H1 (cell line): ENCODE results near the gene PID1. TPM values are rescaled to one million over a fixed set of nuclear protein-coding genes. Genes with fewer than 3 reads are reported as not detected.

Experiments used
- CTCF ChIA-PET: fragments of 300-600 bp; sonication (Branson Sonifier 250); formaldehyde crosslinking; loops from one replicate; lab custom pipeline; 2021; ENCODE audit not compliant: partially characterized antibody; lab: Charles Lee
- POLR2A ChIA-PET: fragments of 300-600 bp; sonication (Branson Sonifier 250); formaldehyde crosslinking; loops from one replicate; lab custom pipeline; 2021; ENCODE audit warnings: inconsistent platforms; ENCODE audit not compliant: partially characterized antibody; lab: Charles Lee
- DNase-seq, 2 experiments: peaks; one replicate each; pipeline versions ENCODE4 v3.0.0 to v3.0.0-alpha.2; 2010 to 2022; ENCODE audit warnings: low spot score in 2 of 2, low read depth in 1 of 2, mixed read lengths in 1 of 2
- FAIRE-seq: peaks from 2 replicates; lab custom pipeline; 2011; peaks lifted over from hg19 to GRCh38; lab: Jason Lieb, UNC
- H2AFZ ChIP-seq: 2 replicates; pipeline ENCODE4 v1.8.1; 2012; ENCODE audit warnings: low read length, inconsistent platforms
- H2AK5ac ChIP-seq: 2 replicates; pipeline ENCODE4 v1.6.1; 2013; ENCODE audit warnings: low read depth, low read length
- H2BK120ac ChIP-seq: replicated peaks from 2 replicates; pipeline ENCODE3; 2013; ENCODE audit warnings: low read depth, low read length, inconsistent platforms
- H2BK12ac ChIP-seq: 2 replicates; pipeline ENCODE4 v1.6.1; 2013; ENCODE audit warnings: low read depth, low read length
- H2BK15ac ChIP-seq: 2 replicates; pipeline ENCODE4 v1.6.1; 2013; ENCODE audit warnings: low read length
- H2BK20ac ChIP-seq: 2 replicates; pipeline ENCODE4 v1.6.1; 2013; ENCODE audit warnings: low read length
- H2BK5ac ChIP-seq: 2 replicates; pipeline ENCODE4 v1.6.1; 2013; ENCODE audit warnings: low read depth, low read length
- H3K14ac ChIP-seq: 2 replicates; pipeline ENCODE4 v1.6.1; 2013; ENCODE audit warnings: inconsistent platforms; ENCODE audit not compliant: insufficient read length
- H3K18ac ChIP-seq: 2 replicates; pipeline ENCODE4 v1.6.1; 2013; ENCODE audit warnings: low read length; ENCODE audit errors: extremely low read depth
- H3K23ac ChIP-seq: 2 replicates; pipeline ENCODE4 v1.6.1; 2013; ENCODE audit warnings: inconsistent platforms; ENCODE audit not compliant: insufficient read length
- H3K23me2 ChIP-seq: 2 replicates; pipeline ENCODE4 v1.6.1; 2013; ENCODE audit warnings: low read depth, low read length
- H3K27ac ChIP-seq: 2 replicates; pipeline ENCODE4 v1.6.1; 2011; ENCODE audit warnings: low read depth, low read length, inconsistent platforms
- H3K27me3 ChIP-seq, 4 experiments: replicated peaks in 1 of 4; 1 replicate in 1 of 4; 2 replicates in 3 of 4; pipeline versions ENCODE4 v1.6.1 to v1.8.1; 2011 to 2013; ENCODE audit warnings: low read length in 3 of 4, mild to moderate bottlenecking in 3 of 4, inconsistent platforms in 2 of 4, mixed read lengths in 2 of 4, moderate library complexity in 1 of 4; ENCODE audit not compliant: control insufficient read depth in 3 of 4, insufficient read depth in 3 of 4; ENCODE audit errors: extremely low read depth in 1 of 4
- H3K36me3 ChIP-seq, 4 experiments: 2 replicates each; pipeline versions ENCODE4 v1.6.1 to v1.8.1; 2011 to 2013; ENCODE audit warnings: mild to moderate bottlenecking in 4 of 4, low read length in 3 of 4, moderate library complexity in 2 of 4, control low read depth in 1 of 4, inconsistent platforms in 1 of 4; ENCODE audit not compliant: insufficient read depth in 4 of 4, control insufficient read depth in 2 of 4
- H3K4ac ChIP-seq: replicated peaks from 2 replicates; pipeline ENCODE3; 2013; ENCODE audit warnings: low read length, low read depth, mixed read lengths, inconsistent platforms; ENCODE audit not compliant: insufficient read length
- H3K4me1 ChIP-seq, 4 experiments: replicated peaks in 1 of 4; 1 replicate in 1 of 4; 2 replicates in 3 of 4; pipeline versions ENCODE4 v1.6.1 to v1.8.1; 2011 to 2013; ENCODE audit warnings: low read length in 3 of 4, inconsistent platforms in 2 of 4, mixed read lengths in 1 of 4; ENCODE audit not compliant: insufficient read depth in 4 of 4, control insufficient read depth in 3 of 4
- H3K4me2 ChIP-seq, 2 experiments: 2 replicates each; pipeline versions ENCODE4 v1.6.1 to v1.8.1; 2011 to 2013; ENCODE audit warnings: low read depth in 2 of 2, low read length in 2 of 2, control low read depth in 1 of 2, inconsistent platforms in 1 of 2, mild to moderate bottlenecking in 1 of 2; ENCODE audit not compliant: insufficient read depth in 1 of 2
- H3K4me3 ChIP-seq, 4 experiments: fragments of 200-600, 300-600 bp in 1 of 4; sonication (generic), shearing (Covaris generic), sonication (Bioruptor Twin) in 1 of 4; 2 replicates each; pipeline versions ENCODE4 v1.5.1 to v1.8.1; 2011 to 2016; ENCODE audit warnings: low read length in 4 of 4, low read depth in 3 of 4, control low read depth in 2 of 4, inconsistent platforms in 2 of 4, mild to moderate bottlenecking in 2 of 4, mixed read lengths in 1 of 4, moderate library complexity in 1 of 4; ENCODE audit not compliant: insufficient read depth in 2 of 4; ENCODE audit errors: extremely low read depth in 1 of 4
- H3K56ac ChIP-seq: replicated peaks from 2 replicates; pipeline ENCODE3; 2013; ENCODE audit warnings: low read depth, mild to moderate bottlenecking, mixed read lengths, low read length, inconsistent platforms; ENCODE audit not compliant: insufficient read length
- H3K79me1 ChIP-seq: 2 replicates; pipeline ENCODE4 v1.6.1; 2013; ENCODE audit warnings: low read depth, low read length, control low read depth
- H3K79me2 ChIP-seq, 2 experiments: 2 replicates each; pipeline versions ENCODE4 v1.6.1 to v1.8.1; 2012 to 2013; ENCODE audit warnings: low read length in 2 of 2, mild to moderate bottlenecking in 2 of 2, inconsistent platforms in 1 of 2; ENCODE audit not compliant: insufficient read depth in 2 of 2, control insufficient read depth in 1 of 2
- H3K9ac ChIP-seq, 4 experiments: replicated peaks in 1 of 4; 1 replicate in 1 of 4; 2 replicates in 3 of 4; pipeline versions ENCODE4 v1.6.1 to v1.8.1; 2011 to 2013; ENCODE audit warnings: low read depth in 3 of 4, low read length in 3 of 4, control low read depth in 2 of 4, mild to moderate bottlenecking in 2 of 4, moderate library complexity in 2 of 4, inconsistent platforms in 1 of 4; ENCODE audit errors: extremely low read depth in 1 of 4
- H3K9me3 ChIP-seq, 2 experiments: 2 replicates each; pipeline versions ENCODE4 v1.6.1 to v1.8.1; 2012 to 2013; ENCODE audit warnings: mild to moderate bottlenecking in 2 of 2, moderate library complexity in 2 of 2, control low read depth in 1 of 2, inconsistent platforms in 1 of 2, low read depth in 1 of 2, low read length in 1 of 2, mixed read lengths in 1 of 2; ENCODE audit not compliant: insufficient read depth in 2 of 2
- H4K20me1 ChIP-seq, 2 experiments: replicated peaks in 1 of 2; 2 replicates each; pipeline versions ENCODE3 to v1.8.1; 2011 to 2013; ENCODE audit warnings: inconsistent platforms in 2 of 2, low read length in 2 of 2, mild to moderate bottlenecking in 1 of 2; ENCODE audit not compliant: insufficient read depth in 2 of 2, control insufficient read depth in 1 of 2
- H4K5ac ChIP-seq: 2 replicates; pipeline ENCODE4 v1.6.1; 2013; ENCODE audit warnings: low read length, low read depth, mixed read lengths, inconsistent platforms; ENCODE audit not compliant: insufficient read length
- H4K8ac ChIP-seq: 2 replicates; pipeline ENCODE4 v1.8.0; 2013; ENCODE audit warnings: mild to moderate bottlenecking, moderate library complexity, low read length, inconsistent platforms; ENCODE audit not compliant: insufficient read depth; ENCODE audit errors: extremely low read depth
- H4K91ac ChIP-seq: replicated peaks from 2 replicates; pipeline ENCODE3; 2013; ENCODE audit warnings: low read length, mixed read lengths, inconsistent platforms; ENCODE audit not compliant: insufficient read length
- ASH2L ChIP-seq: fragments of 200-600, 300-600 bp; sonication (generic); IDR thresholded peaks from one replicate; pipeline ENCODE4 v1.7.1; 2017; ENCODE audit warnings: low read length
- MAX ChIP-seq: IDR thresholded peaks from 2 replicates; pipeline ENCODE4 v1.6.1; 2012; ENCODE audit warnings: inconsistent platforms
- SIRT6 ChIP-seq: IDR thresholded peaks from one replicate; pipeline ENCODE4 v1.7.1; 2012; ENCODE audit warnings: low read length, inconsistent platforms
- SP1 ChIP-seq: IDR thresholded peaks from 2 replicates; pipeline ENCODE4 v1.6.1; 2011; ENCODE audit warnings: low read depth, low read length
- TBP ChIP-seq: IDR thresholded peaks from 2 replicates; pipeline ENCODE4 v1.6.1; 2011; ENCODE audit warnings: low read depth, low read length, improper control_type of control experiment
- WGBS, 2 experiments: shearing (Covaris generic) in 1 of 2; methylation state at CpG; one replicate each; pipeline versions ENCODE4 v1.1.6 to v1.1.7; 2013 to 2015; ENCODE audit warnings: low lambda C conversion rate in 2 of 2, mixed read lengths in 2 of 2, inconsistent platforms in 1 of 2, low coverage in 1 of 2, missing lambda C conversion rate in 1 of 2; ENCODE audit not compliant: insufficient replicate concordance in 2 of 2, insufficient coverage in 1 of 2, insufficient read length in 1 of 2; ENCODE audit errors: extremely low coverage in 1 of 2, missing lambda C conversion rate in 1 of 2; 5-methylcytosine and 5-hydroxymethylcytosine counted together
- polyA plus RNA-seq, 7 experiments: library from polyadenylated mRNA; depleted of rRNA in 3 of 7; stranded (reverse) in 5 of 7; unstranded in 2 of 7; fragments of >200 nt in 5 of 7; fragments of 200-250 nt in 2 of 7; gene quantifications; 1 replicate in 5 of 7; 2 replicates in 1 of 7; 4 replicates in 1 of 7; pipeline versions ENCODE4 v1.2.1 to v1.2.3, GENCODE V29; 2011 to 2013; ENCODE audit warnings: missing spikeins in 2 of 7, mixed read lengths in 2 of 7
- total RNA-seq: library from RNA; stranded (reverse); fragmentation: NEBNext Ultra II Directional; extraction: Animal tissue kit (Norgen Biotek cat#: 25700); gene quantifications from 2 replicates; pipeline ENCODE4 v1.2.1, GENCODE V29; 2021
- TF ChIP-seq, protein P1 (sequence below), 3 experiments: IDR thresholded peaks; 1 replicate in 2 of 3; 2 replicates in 1 of 3; pipeline versions ENCODE4 v1.5.1 to v1.6.1; 2011; ENCODE audit warnings: low read length in 3 of 3, mild to moderate bottlenecking in 3 of 3, inconsistent platforms in 2 of 3, low read depth in 1 of 3, moderate library complexity in 1 of 3; ENCODE audit not compliant: insufficient read depth in 1 of 3; ENCODE audit errors: control extremely low read depth in 1 of 3

The PID1 gene
- total and polyA plus RNA-seq, 2 of the 8 experiments (the other 6 are each of a cell fraction or from before 2014, with no cell fraction given) = 1.5 to 3.3 TPM

- Histone ChIP-seq H4K20me1 (no peaks in the 10 kb centered on the region), H3K36me3 (no peaks in the 10 kb centered on the region), H2AFZ (no peak overlapping the region), H2BK5ac (no peak overlapping the region), H3K79me1 (no peaks in the 10 kb centered on the region), H3K4ac (no peak overlapping the region), H3K56ac (no peak overlapping the region), H3K4me2 (no peak overlapping the region), H2BK20ac (no peak overlapping the region), H3K14ac (no peak overlapping the region), H4K91ac (no peak overlapping the region), H2BK15ac (no peak overlapping the region), H2BK120ac (no peak overlapping the region), H3K18ac (no peak overlapping the region), H3K9ac (no peak overlapping the region), H2AK5ac (no peak overlapping the region), H3K23ac (no peak overlapping the region), H2BK12ac (no peak overlapping the region), H3K9me3 (no peaks in the 10 kb centered on the region), H4K8ac (no peak overlapping the region), H4K5ac (no peak overlapping the region), H3K4me1 (no peaks in the 10 kb centered on the region), H3K79me2 (no peaks in the 10 kb centered on the region), H3K23me2 (no peaks in the 10 kb centered on the region; the same call in 1 of the 2 replicates), H3K27ac (no peak overlapping the region), H3K27me3 (no peaks in the 10 kb centered on the region), H3K4me3 (no peak overlapping the region)
- WGBS, 2 experiments = 91% methylated on average over 15 of the region's 20 CpGs; no CpG with 5 or more reads in 1 of the 2 experiments
- POLR2A ChIA-PET = no interaction called here
- DNase-seq (no peak), FAIRE-seq (no peak)
- CTCF ChIA-PET = interaction anchor here (0.8 kb wide), 1 partner anchor 133 kb away, joined by 3 read pairs; no protein-coding TSS in a partner anchor
- TF ChIP-seq ASH2L (no peak), MAX (no peak), SP1 (no peak), TBP (no peak), SIRT6 (no peak)
- TF ChIP-seq, protein P1, sequence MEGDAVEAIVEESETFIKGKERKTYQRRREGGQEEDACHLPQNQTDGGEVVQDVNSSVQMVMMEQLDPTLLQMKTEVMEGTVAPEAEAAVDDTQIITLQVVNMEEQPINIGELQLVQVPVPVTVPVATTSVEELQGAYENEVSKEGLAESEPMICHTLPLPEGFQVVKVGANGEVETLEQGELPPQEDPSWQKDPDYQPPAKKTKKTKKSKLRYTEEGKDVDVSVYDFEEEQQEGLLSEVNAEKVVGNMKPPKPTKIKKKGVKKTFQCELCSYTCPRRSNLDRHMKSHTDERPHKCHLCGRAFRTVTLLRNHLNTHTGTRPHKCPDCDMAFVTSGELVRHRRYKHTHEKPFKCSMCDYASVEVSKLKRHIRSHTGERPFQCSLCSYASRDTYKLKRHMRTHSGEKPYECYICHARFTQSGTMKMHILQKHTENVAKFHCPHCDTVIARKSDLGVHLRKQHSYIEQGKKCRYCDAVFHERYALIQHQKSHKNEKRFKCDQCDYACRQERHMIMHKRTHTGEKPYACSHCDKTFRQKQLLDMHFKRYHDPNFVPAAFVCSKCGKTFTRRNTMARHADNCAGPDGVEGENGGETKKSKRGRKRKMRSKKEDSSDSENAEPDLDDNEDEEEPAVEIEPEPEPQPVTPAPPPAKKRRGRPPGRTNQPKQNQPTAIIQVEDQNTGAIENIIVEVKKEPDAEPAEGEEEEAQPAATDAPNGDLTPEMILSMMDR (IDR thresholded peaks at IDR 0.05; ENCODE audit: control extremely low read depth in 1 of 3, insufficient read depth in 1 of 3, low read depth in 1 of 3, low read length in 3 of 3) = no peak
Observed at GRCh38 chr2:229025653-229026052, 245.4 kb downstream of the PID1 start.
